WTC11 (cell line): ENCODE results near the gene ASTN1.

ENCODE experiments used
- ARID4B ChIP-seq: sonication (generic); formaldehyde crosslinking; IDR thresholded peaks from 2 replicates; pipeline ENCODE4 v1.8.0; 2023; ENCODE audit warnings: missing genetic modification reagents, mild to moderate bottlenecking, borderline replicate concordance
- CTCF ChIP-seq: fragments of 200-600 bp; IDR thresholded peaks from 2 replicates; pipeline ENCODE4 v1.8.0; 2022; ENCODE audit warnings: antibody characterized with exemption
- ESRRA ChIP-seq: sonication (generic); formaldehyde crosslinking; IDR thresholded peaks from 2 replicates; pipeline ENCODE4 v1.8.1; 2022; ENCODE audit warnings: mild to moderate bottlenecking, missing genetic modification reagents, borderline replicate concordance
- ETV6 ChIP-seq: sonication (generic); formaldehyde crosslinking; IDR thresholded peaks from 2 replicates; pipeline ENCODE4 v1.8.1; 2022; ENCODE audit warnings: mild to moderate bottlenecking, missing genetic modification reagents
- IRF1 ChIP-seq: sonication (generic); formaldehyde crosslinking; IDR thresholded peaks from 2 replicates; pipeline ENCODE4 v1.8.0; 2023; ENCODE audit warnings: missing genetic modification reagents
- NR2C2 ChIP-seq: sonication (generic); formaldehyde crosslinking; IDR thresholded peaks from 2 replicates; pipeline ENCODE4 v1.8.0; 2022; ENCODE audit warnings: mild to moderate bottlenecking, missing genetic modification reagents
- SP1 ChIP-seq: sonication (generic); formaldehyde crosslinking; conservative IDR thresholded peaks from 2 replicates; pipeline ENCODE4 v1.8.1; 2022; ENCODE audit warnings: missing genetic modification reagents
- TP53 ChIP-seq: sonication (generic); formaldehyde crosslinking; IDR thresholded peaks from 2 replicates; pipeline ENCODE4 v1.8.1; 2023; ENCODE audit warnings: mild to moderate bottlenecking, missing genetic modification reagents
- ZNF138 ChIP-seq: sonication (generic); formaldehyde crosslinking; conservative IDR thresholded peaks from 2 replicates; pipeline ENCODE4 v1.8.1; 2022; ENCODE audit warnings: mild to moderate bottlenecking, moderate library complexity, missing genetic modification reagents

- TF ChIP-seq CTCF (no peak), ESRRA (CRISPR knock-in tag) (no peak), ARID4B (CRISPR knock-in tag) (no peak), ZNF138 (no peak), NR2C2 (CRISPR knock-in tag) (no peak), TP53 (CRISPR knock-in tag) (no peak), SP1 (CRISPR knock-in tag) (no peak), ETV6 (CRISPR knock-in tag) (no peak), IRF1 (CRISPR knock-in tag) (no peak)
Observed at GRCh38 chr1:177186639-177187038, 22.1 kb upstream of the ASTN1 start.
